ENCODE data around the gene THSD4.
A peak's percentile ranks its signal among the peaks of the same experiment; 100 is the strongest.

Gene THSD4

GRCh38 chr15:71779073-71779797 is 664.0 kb downstream of the THSD4 start:
- Histone ChIP-seq H3K36me3 (ENCODE audit: control insufficient read depth in 5 of 5, insufficient read depth in 5 of 5, low read length in 5 of 5) (no peaks in the 10 kb centered on the region), H3K9me3 (ENCODE audit: control insufficient read depth in 5 of 5, low read length in 5 of 5) (no peaks in the 10 kb centered on the region), H3K4me3 (ENCODE audit: low read depth in 1 of 5, low read length in 5 of 5) (no peak overlapping the region), H3K27ac (ENCODE audit: low read depth, low read length) (no peak overlapping the region), H3K4me1 (ENCODE audit: control insufficient read depth in 5 of 5, insufficient read depth in 5 of 5, low read length in 5 of 5) (peaks cover 0 to 10% (median 6%) of the 10 kb centered on the region in 5 donors), H3K9ac (ENCODE audit: low read length in 5 of 5) (no peak overlapping the region), H3K27me3 (ENCODE audit: control insufficient read depth in 5 of 5, insufficient read depth in 4 of 5, low read length in 5 of 5) (peaks cover 0 to 14% (median under 1%) of the 10 kb centered on the region in 5 donors)

GRCh38 chr15:71780115-71780976 is 665.1 kb downstream of the THSD4 start:
- H3K4me1 ChIP-seq (ENCODE audit: control insufficient read depth in 5 of 5, insufficient read depth in 5 of 5, low read length in 5 of 5): peaks cover 0 to 10% (median 6%) of the 10 kb centered on the region in 5 donors
- H3K9me3 ChIP-seq (ENCODE audit: control insufficient read depth in 5 of 5, low read length in 5 of 5): no peaks in the 10 kb centered on the region
- peak overlapping the region in 1 of 5 donors; percentile 20 for H3K9ac ChIP-seq (ENCODE audit: low read length in 5 of 5)
- no peaks in the 10 kb centered on the region for H3K36me3 ChIP-seq (ENCODE audit: control insufficient read depth in 5 of 5, insufficient read depth in 5 of 5, low read length in 5 of 5)
- no peak overlapping the region for H3K27ac ChIP-seq (ENCODE audit: low read depth, low read length)
- peak overlapping the region in 2 of 5 donors; percentile 10 to 12 for H3K4me3 ChIP-seq (ENCODE audit: low read depth in 1 of 5, low read length in 5 of 5)
- peaks cover 0 to 14% (median 5%) of the 10 kb centered on the region in 5 donors for H3K27me3 ChIP-seq (ENCODE audit: control insufficient read depth in 5 of 5, insufficient read depth in 4 of 5, low read length in 5 of 5)

GRCh38 chr15:71781179-71781964 is 666.1 kb downstream of the THSD4 start:
- Histone ChIP-seq H3K27ac (ENCODE audit: low read depth, low read length) (no peak overlapping the region), H3K9ac (ENCODE audit: low read length in 5 of 5) (no peak overlapping the region), H3K36me3 (ENCODE audit: control insufficient read depth in 5 of 5, insufficient read depth in 5 of 5, low read length in 5 of 5) (no peaks in the 10 kb centered on the region), H3K4me3 (ENCODE audit: low read depth in 1 of 5, low read length in 5 of 5) (no peak overlapping the region), H3K27me3 (ENCODE audit: control insufficient read depth in 5 of 5, insufficient read depth in 4 of 5, low read length in 5 of 5) (peaks cover 0 to 14% (median 7%) of the 10 kb centered on the region in 5 donors), H3K9me3 (ENCODE audit: control insufficient read depth in 5 of 5, low read length in 5 of 5) (no peaks in the 10 kb centered on the region), H3K4me1 (ENCODE audit: control insufficient read depth in 5 of 5, insufficient read depth in 5 of 5, low read length in 5 of 5) (peaks cover 0 to 10% (median 6%) of the 10 kb centered on the region in 5 donors)

GRCh38 chr15:71781965-71782265 is 666.6 kb downstream of the THSD4 start:
- Histone ChIP-seq H3K9ac (ENCODE audit: low read length in 5 of 5) (no peak overlapping the region), H3K4me1 (ENCODE audit: control insufficient read depth in 5 of 5, insufficient read depth in 5 of 5, low read length in 5 of 5) (peaks cover 0 to 10% (median 6%) of the 10 kb centered on the region in 5 donors)

GRCh38 chr15:71782422-71783165 is 667.3 kb downstream of the THSD4 start:
- Histone ChIP-seq H3K9ac (ENCODE audit: low read length in 5 of 5) (no peak overlapping the region), H3K27me3 (ENCODE audit: control insufficient read depth in 5 of 5, insufficient read depth in 4 of 5, low read length in 5 of 5) (peaks cover 0 to 14% (median 7%) of the 10 kb centered on the region in 5 donors), H3K9me3 (ENCODE audit: control insufficient read depth in 5 of 5, low read length in 5 of 5) (no peaks in the 10 kb centered on the region), H3K36me3 (ENCODE audit: control insufficient read depth in 5 of 5, insufficient read depth in 5 of 5, low read length in 5 of 5) (no peaks in the 10 kb centered on the region), H3K27ac (ENCODE audit: low read depth, low read length) (no peak overlapping the region), H3K4me1 (ENCODE audit: control insufficient read depth in 5 of 5, insufficient read depth in 5 of 5, low read length in 5 of 5) (peaks cover 0 to 10% (median 6%) of the 10 kb centered on the region in 5 donors), H3K4me3 (ENCODE audit: low read depth in 1 of 5, low read length in 5 of 5) (no peak overlapping the region)

More at GRCh38 chr15:71781965-71782265, 666.6 kb downstream of the THSD4 start:
- H3K36me3 ChIP-seq (ENCODE audit: control insufficient read depth in 5 of 5, insufficient read depth in 5 of 5, low read length in 5 of 5): no peaks in the 10 kb centered on the region
- H3K27ac ChIP-seq (ENCODE audit: low read depth, low read length): no peak overlapping the region
- peaks cover 0 to 14% (median 7%) of the 10 kb centered on the region in 5 donors for H3K27me3 ChIP-seq (ENCODE audit: control insufficient read depth in 5 of 5, insufficient read depth in 4 of 5, low read length in 5 of 5)
- no peaks in the 10 kb centered on the region for H3K9me3 ChIP-seq (ENCODE audit: control insufficient read depth in 5 of 5, low read length in 5 of 5)
- H3K4me3 ChIP-seq (ENCODE audit: low read depth in 1 of 5, low read length in 5 of 5): no peak overlapping the region

GRCh38 chr15:71784719-71785118 is 669.4 kb downstream of the THSD4 start:
- Histone ChIP-seq H3K36me3 (ENCODE audit: control insufficient read depth in 5 of 5, insufficient read depth in 5 of 5, low read length in 5 of 5) (no peaks in the 10 kb centered on the region), H3K4me3 (ENCODE audit: low read depth in 1 of 5, low read length in 5 of 5) (no peak overlapping the region), H3K9me3 (ENCODE audit: control insufficient read depth in 5 of 5, low read length in 5 of 5) (no peaks in the 10 kb centered on the region), H3K9ac (ENCODE audit: low read length in 5 of 5) (no peak overlapping the region), H3K27ac (ENCODE audit: low read depth, low read length) (no peak overlapping the region), H3K4me1 (ENCODE audit: control insufficient read depth in 5 of 5, insufficient read depth in 5 of 5, low read length in 5 of 5) (peaks cover 0 to 7% (median 5%) of the 10 kb centered on the region in 5 donors), H3K27me3 (ENCODE audit: control insufficient read depth in 5 of 5, insufficient read depth in 4 of 5, low read length in 5 of 5) (peaks cover 0 to 14% (median 7%) of the 10 kb centered on the region in 5 donors)

- peaks cover 0 to 14% (median 7%) of the 10 kb centered on the region in 5 donors for H3K27me3 ChIP-seq (ENCODE audit: control insufficient read depth in 5 of 5, insufficient read depth in 4 of 5, low read length in 5 of 5)
Observed at GRCh38 chr15:71785996-71786395, 670.7 kb downstream of the THSD4 start.

GRCh38 chr15:71786673-71787072 is 671.4 kb downstream of the THSD4 start:
- Histone ChIP-seq H3K4me1 (ENCODE audit: control insufficient read depth in 5 of 5, insufficient read depth in 5 of 5, low read length in 5 of 5) (no peaks in the 10 kb centered on the region), H3K4me3 (ENCODE audit: low read depth in 1 of 5, low read length in 5 of 5) (no peak overlapping the region), H3K27me3 (ENCODE audit: control insufficient read depth in 5 of 5, insufficient read depth in 4 of 5, low read length in 5 of 5) (peaks cover 0 to 10% (median 7%) of the 10 kb centered on the region in 5 donors), H3K27ac (ENCODE audit: low read depth, low read length) (no peak overlapping the region), H3K9me3 (ENCODE audit: control insufficient read depth in 5 of 5, low read length in 5 of 5) (no peaks in the 10 kb centered on the region), H3K36me3 (ENCODE audit: control insufficient read depth in 5 of 5, insufficient read depth in 5 of 5, low read length in 5 of 5) (no peaks in the 10 kb centered on the region), H3K9ac (ENCODE audit: low read length in 5 of 5) (no peak overlapping the region)

More at GRCh38 chr15:71785996-71786395, 670.7 kb downstream of the THSD4 start:
- no peaks in the 10 kb centered on the region for H3K9me3 ChIP-seq (ENCODE audit: control insufficient read depth in 5 of 5, low read length in 5 of 5)
- no peaks in the 10 kb centered on the region for H3K36me3 ChIP-seq (ENCODE audit: control insufficient read depth in 5 of 5, insufficient read depth in 5 of 5, low read length in 5 of 5)
- no peak overlapping the region for H3K9ac ChIP-seq (ENCODE audit: low read length in 5 of 5)
- no peaks in the 10 kb centered on the region for H3K4me1 ChIP-seq (ENCODE audit: control insufficient read depth in 5 of 5, insufficient read depth in 5 of 5, low read length in 5 of 5)
- no peak overlapping the region for H3K27ac ChIP-seq (ENCODE audit: low read depth, low read length)
- H3K4me3 ChIP-seq (ENCODE audit: low read depth in 1 of 5, low read length in 5 of 5): no peak overlapping the region
